Measurements from ENCODE around the gene TMEM120A.
A peak's percentile ranks its signal among the peaks of the same experiment; 100 is the strongest.

TMEM120A gene

DNA sequence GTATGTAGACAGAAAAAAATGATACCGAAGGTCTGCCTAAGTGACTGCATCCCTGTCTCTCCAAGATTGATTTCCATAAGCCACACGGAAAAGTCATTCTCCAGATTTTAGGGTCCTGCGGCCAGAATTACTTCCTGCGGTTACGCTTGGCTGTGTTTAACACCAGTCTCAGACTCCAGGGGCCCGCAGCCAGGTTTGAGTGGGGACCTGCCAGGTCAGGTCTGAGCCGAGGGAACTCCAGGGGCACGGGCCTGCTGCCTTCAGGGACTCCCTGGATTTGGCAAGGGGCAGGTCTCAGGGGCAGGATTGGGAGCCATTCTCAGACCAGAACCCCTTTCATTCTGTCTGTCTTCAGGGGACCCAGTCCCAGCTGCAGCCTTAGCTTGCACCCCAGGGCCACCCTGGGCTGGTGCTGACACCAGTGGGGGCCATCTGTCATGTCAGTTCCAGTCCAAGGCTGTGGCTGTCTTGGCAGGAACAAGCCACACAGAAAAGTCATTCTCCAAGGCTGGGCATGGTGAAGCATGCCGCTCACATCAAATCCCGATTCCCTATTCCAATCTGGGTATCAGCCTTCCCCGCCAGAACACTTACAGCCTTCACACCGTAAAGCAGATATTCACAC, 39.0 kb downstream of the TMEM120A start:
- no peak for DNase-seq

DNA sequence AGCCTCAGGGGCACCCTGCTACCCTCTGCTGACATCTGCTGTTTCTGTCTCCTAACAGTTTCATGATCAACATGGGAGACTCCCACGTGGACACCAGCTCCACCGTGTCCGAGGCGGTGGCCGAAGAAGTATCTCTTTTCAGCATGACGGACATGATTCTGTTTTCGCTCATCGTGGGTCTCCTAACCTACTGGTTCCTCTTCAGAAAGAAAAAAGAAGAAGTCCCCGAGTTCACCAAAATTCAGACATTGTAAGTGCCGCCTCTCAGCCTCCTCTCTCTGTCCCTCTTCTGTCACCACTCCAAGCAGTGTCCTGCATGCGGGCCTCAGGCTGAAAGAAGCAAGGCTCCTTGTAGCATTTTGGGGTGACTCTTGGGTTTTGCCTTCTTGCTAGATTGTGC, 40.5 kb downstream of the TMEM120A start:
- no peak for DNase-seq

DNA sequence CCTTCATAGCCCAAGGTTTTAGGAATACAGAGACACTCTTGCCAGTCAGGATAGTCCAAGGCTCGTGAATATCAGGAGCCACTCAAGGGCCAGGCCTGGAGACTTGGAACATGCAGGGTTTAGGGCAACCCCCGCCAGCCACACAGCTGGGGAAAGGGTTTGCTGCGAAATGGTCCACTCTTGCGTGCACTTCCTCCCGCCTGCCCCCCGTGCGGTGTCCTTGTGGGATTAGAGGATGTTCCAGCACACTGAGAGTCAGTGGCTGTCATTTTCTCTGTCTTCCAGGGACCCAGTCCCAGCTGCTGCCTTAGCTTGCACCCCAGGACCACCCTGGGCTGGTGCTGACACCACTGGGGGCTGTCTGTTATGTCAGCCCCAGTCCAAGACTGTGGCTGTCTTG, 41.0 kb downstream of the TMEM120A start:
- no peak for DNase-seq

DNA sequence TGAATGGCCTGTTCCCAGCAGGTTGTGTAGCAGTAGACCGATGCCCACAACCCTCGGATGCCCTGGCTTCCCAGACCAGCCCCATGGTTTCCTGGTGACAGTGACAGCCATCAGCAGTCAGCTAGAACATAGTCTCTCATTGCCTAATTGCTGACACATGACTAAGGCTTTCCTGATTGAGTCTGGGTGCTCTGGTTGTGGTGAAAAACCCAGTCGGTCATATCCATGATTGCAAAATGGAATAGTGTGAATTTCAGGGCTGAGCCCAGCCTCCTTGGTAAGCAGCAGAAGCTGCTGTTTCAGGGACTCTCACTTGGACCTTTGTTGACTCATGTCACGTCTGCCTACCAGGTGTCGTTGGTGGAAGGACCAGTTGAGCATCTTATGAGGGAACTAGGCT, 42.9 kb downstream of the TMEM120A start:
- DNase-seq: no peak

DNA sequence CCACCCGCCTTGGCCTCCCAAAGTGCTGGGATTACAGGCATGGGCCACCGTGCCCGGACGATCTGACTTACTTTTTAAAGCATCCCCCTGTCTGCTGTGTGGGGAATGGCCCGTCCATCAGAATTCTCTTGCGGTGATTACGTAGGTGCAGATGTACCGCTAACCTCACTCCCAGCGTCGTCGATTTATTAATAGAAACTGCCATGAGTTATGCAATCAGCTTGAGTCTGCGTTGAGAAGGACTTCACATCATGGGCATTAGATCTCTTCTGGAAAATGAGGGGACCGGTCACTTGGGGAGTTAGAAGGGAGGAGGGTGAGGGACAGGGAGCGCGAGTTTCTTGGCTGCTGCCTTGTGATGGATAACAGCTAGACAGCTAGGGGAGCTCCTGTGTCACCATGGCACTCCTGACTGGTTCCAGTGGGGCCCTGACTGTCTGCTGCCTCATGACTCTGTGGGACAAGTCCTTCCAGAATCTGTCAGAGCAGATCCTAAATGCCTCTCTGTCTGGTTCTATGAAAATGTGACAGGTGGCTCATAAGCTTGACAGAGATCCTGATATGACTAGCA, 44.2 kb downstream of the TMEM120A start:
- no peak for DNase-seq

DNA sequence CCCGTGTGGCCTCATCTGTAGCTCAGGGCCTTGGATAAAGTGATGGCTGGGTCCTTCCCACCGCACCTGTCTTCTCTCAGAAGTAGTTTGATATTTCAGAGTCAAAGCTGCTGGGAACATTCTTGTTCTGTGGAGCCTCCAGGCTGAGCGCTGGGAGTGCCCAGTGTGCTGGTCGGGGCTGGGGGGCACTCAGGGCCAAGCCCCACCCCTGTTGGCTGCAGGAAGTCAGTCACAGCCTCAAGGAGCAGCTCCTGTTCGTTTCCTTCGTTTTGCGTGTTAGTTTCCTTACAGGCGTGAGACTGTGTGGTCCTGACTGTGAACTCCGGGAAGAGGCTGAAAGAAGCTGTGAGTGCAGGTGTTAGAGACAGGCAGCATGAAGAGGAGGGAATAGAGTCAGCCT, 46.2 kb downstream of the TMEM120A start:
- DNase-seq: no peak

DNA sequence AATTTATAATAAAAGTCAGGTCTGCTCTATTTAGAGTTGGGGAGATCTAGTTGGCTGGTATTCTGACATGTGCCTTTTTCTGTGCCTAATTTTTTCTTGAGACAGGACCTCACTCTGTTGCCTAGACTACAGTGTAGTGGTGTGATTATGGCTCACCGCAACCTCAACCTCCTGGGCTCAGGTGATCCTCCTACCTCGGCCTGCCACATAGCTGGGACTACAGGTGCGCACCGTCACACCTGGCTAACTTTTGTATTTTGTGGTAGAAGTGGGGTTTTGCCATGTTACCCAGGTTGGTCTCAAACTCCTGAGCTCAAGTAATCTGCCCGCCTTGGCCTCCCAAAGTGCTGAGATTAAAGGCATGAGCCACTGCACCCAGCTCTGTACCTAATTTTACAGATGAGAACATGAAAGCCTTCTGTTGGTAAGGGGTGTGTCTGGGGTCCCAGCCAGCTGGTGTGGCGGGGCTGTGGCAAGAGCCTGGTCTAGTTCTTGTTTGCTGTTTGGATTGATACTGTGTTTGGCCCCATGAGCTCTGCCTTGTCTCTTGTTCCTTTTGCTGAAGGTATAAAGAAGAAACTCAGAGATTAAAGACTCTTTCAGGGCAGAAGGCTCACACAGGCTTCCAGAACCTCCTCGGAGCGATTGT, 48.1 kb downstream of the TMEM120A start:
- DNase-seq: no peak

DNA sequence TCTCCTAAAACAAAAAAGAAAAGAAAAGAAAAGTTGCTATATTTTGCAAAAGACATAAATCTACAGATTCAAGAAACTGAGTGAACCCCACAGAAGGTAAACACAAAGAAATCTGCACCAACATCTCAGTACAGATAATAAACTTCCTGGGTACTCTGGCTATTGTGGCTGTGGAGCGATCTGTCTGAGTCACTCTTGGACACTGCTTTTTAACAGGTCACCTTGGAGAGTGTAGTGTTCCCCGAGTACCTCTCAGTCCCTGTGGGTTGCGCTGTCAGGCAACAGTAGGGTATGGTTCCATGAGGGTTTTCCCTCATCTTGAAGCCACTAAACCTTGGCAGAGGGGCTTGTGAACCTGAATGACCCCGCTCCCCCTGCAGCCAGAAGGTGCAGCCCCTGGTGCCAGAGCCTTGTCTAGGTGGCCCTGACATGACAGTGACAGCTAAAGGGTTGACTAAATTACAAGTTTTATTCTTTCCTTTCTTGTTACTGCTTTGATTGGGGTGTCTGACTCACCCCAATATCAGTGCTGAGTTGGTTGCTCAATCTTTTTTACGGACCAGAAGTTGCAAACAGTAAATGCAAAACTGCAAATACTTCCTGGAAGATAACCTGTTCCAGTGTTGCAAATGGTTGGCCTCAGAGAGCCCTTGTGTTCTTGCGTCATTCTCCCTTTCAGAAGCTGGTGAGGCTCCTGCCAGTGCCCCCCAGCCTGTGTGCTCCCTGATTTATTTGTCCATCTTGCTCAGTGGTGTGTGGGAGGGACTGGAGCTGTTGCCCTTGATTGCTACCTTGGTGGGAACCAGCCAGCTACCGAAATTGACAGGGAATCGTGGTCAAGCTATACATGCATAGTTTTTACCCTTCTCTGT, 48.9 kb downstream of the TMEM120A start:
- DNase-seq: no peak

DNA sequence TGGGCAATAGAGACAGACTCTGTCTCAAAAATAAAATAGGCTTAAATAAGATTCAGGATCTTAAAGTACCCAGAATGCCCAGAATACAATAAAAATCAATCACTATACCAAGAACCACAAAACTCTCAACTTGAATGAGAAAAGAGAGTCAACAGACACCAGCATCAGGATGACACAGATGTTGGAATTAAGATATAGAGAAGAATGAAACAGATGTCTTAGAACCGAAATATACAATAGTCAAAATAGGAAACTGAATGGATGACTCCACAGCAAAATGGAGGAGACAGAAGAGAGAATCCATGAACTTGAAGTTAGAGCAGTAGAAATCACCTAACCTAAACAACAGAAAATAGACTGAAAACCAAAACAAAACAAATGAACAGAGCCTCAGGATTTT, 49.9 kb downstream of the TMEM120A start:
- no peak for DNase-seq

DNA sequence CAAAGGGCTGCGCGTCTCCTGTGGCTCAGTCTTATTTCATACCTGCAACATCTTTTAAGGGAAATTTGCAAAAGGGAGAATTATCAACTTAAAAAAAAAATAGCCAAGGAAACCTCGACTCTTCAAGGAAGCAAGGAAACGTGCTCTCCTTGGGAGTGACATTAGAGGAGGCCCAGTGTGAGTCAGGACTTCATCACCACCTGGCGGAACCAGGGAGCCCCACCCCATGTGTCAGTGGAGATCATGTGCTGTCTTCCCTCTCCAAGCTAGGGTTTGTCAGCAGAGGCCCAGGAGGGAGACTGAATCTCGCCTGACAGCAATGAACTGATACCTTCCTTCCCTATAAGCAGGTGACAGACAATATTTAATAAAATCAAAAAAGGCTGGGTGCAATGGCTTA, 50.5 kb downstream of the TMEM120A start:
- no peak for DNase-seq

DNA sequence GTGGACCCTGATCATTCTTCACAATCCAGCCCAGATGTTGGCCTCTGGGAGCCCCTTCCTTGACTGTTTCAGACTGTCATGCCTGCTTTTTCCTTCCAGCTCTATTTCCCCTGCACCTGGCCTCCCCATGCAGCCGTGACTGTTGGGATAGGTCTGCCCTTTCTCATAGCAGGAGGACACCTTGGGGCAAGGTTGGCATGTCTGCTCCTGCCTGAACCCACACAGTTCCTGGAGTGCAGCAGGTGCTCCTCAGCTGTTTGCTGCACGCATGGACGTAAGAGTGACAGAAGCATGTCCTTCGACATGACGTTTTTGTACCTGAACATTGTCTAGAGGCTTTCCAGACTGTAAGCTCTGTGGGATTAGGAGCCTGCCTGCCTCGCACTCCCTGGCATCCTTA, 55.5 kb downstream of the TMEM120A start:
- DNase-seq: peak; percentile 16

DNA sequence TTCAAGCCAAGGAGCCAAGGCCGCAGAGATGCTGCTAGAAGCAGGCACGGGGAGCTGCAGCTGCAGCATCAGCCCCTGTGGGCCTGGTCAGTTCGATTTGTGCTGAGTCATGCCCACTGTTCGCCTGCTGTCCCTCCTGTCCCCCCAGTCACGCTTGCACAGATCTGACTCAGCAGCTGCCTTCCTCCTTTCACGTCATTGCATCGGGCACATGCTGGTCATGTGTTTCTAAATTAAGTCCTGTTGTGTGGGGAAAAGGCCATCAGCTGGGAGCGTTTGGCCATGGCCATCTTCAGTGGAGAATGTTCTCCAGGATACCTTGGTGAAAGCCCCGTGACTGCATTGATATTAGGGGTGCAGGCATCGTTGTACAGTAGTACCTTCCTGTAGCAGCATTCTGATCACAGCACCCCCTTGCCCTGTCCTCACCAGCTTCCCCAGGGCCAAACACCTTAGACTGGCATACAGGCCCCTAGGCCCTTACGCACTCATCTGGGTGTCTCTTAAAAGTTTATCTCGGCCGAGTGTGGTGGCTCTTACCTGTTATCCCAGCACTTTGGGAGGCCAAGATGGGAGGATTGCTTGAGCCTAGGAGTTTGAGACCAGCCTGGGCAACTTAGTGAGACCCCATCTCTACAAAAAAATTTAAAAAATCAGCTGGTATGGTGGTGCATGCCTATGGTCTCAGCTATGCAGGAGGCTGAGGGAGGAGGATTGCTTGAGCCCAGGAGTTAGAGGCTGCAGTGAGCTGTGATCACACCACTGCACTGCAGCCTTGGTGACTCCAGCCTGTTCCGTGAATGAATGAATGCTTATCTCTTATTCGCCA, 56.2 kb downstream of the TMEM120A start:
- DNase-seq: no peak

Measured in NCI-H1105 treated with DMSO at 0.1 percent for 48 hours (cell line).